K562 (cell line): ENCODE results near the gene COL10A1.

ENCODE experiments used
- CBX5 ChIP-seq: IDR thresholded peaks from 2 replicates; pipeline ENCODE4 v1.6.1; 2014; ENCODE audit warnings: low read depth, borderline replicate concordance
- CTCF ChIP-seq, 3 experiments: IDR thresholded peaks in 2 of 3; conservative IDR thresholded peaks in 1 of 3; 2 replicates each; pipeline ENCODE4 v1.5.1; 2011 to 2012; ENCODE audit warnings: low read length in 3 of 3, mild to moderate bottlenecking in 3 of 3, control low read depth in 2 of 3, improper control_type of control experiment in 1 of 3, inconsistent platforms in 1 of 3, low read depth in 1 of 3, mixed read lengths in 1 of 3, moderate library complexity in 1 of 3; ENCODE audit not compliant: insufficient read depth in 2 of 3
- EP300 ChIP-seq: IDR thresholded peaks from 2 replicates; pipeline ENCODE4 v1.6.1; 2012; ENCODE audit warnings: low read length, improper control_type of control experiment
- MAZ ChIP-seq, 2 experiments: fragments of 450-650 bp in 1 of 2; sonication (generic) in 1 of 2; formaldehyde crosslinking; IDR thresholded peaks in 1 of 2; conservative IDR thresholded peaks in 1 of 2; 2 replicates each; pipeline versions ENCODE4 v1.4.0 to v1.5.0; 2020; ENCODE audit warnings: mild to moderate bottlenecking in 1 of 2, missing genetic modification reagents in 1 of 2
- PML ChIP-seq: IDR thresholded peaks from 2 replicates; pipeline ENCODE4 v1.6.1; 2012; ENCODE audit warnings: low read length, inconsistent platforms
- POLR2A ChIP-seq: fragments of 450-650 bp; conservative IDR thresholded peaks from 2 replicates; pipeline ENCODE4 v1.6.1; 2016
- RAD21 ChIP-seq, 2 experiments: fragments of 250-450 bp in 1 of 2; fragments of 450-650 bp in 1 of 2; sonication (Bioruptor Pico) in 1 of 2; formaldehyde crosslinking in 1 of 2; IDR thresholded peaks in 1 of 2; conservative IDR thresholded peaks in 1 of 2; 2 replicates each; pipeline versions ENCODE4 v1.4.0 to v1.8.0; 2020 to 2022; ENCODE audit warnings: mild to moderate bottlenecking in 2 of 2, moderate library complexity in 1 of 2
- TCF7 ChIP-seq: sonication (generic); IDR thresholded peaks from 2 replicates; pipeline ENCODE4 v1.6.1; 2016; ENCODE audit warnings: antibody characterized with exemption, borderline replicate concordance
- ZFX ChIP-seq: sonication (generic); formaldehyde crosslinking; IDR thresholded peaks from 2 replicates; pipeline ENCODE4 v1.8.0; 2022; ENCODE audit warnings: mild to moderate bottlenecking, missing genetic modification reagents, moderate library complexity
- ZNF274 ChIP-seq: IDR thresholded peaks from 2 replicates; pipeline ENCODE4 v1.6.1; 2011; ENCODE audit warnings: low read depth, mild to moderate bottlenecking, low read length, moderate library complexity, borderline replicate concordance
- TF ChIP-seq, protein P1 (sequence below): fragments of 200-800 bp; sonication (Bioruptor generic); IDR thresholded peaks from 2 replicates; pipeline ENCODE4 v1.6.1; 2017; ENCODE audit warnings: missing genetic modification characterization, missing compliant biosample characterization
- TF ChIP-seq, protein P2 (sequence below): sonication (generic); formaldehyde crosslinking; IDR thresholded peaks from 2 replicates; pipeline ENCODE4 v1.8.0; 2022; ENCODE audit warnings: missing genetic modification reagents, mild to moderate bottlenecking, borderline replicate concordance

- TF ChIP-seq POLR2A (no peak), CTCF (IDR thresholded peaks at IDR 0.05 in 2 of 3, conservative IDR thresholded peaks at IDR 0.05 in 1 of 3; ENCODE audit: insufficient read depth in 2 of 3, low read depth in 1 of 3, low read length in 3 of 3) (no peak), CBX5 (no peak), ZNF274 (no peak), RAD21 (CRISPR knock-in tag; conservative IDR thresholded peaks at IDR 0.05 in 1 of 2, IDR thresholded peaks at IDR 0.05 in 1 of 2) (no peak), TCF7 (no peak), EP300 (no peak), MAZ (CRISPR knock-in tag; conservative IDR thresholded peaks at IDR 0.05 in 1 of 2, IDR thresholded peaks at IDR 0.05 in 1 of 2) (no peak), PML (no peak), ZFX (no peak)
- TF ChIP-seq, protein P1, sequence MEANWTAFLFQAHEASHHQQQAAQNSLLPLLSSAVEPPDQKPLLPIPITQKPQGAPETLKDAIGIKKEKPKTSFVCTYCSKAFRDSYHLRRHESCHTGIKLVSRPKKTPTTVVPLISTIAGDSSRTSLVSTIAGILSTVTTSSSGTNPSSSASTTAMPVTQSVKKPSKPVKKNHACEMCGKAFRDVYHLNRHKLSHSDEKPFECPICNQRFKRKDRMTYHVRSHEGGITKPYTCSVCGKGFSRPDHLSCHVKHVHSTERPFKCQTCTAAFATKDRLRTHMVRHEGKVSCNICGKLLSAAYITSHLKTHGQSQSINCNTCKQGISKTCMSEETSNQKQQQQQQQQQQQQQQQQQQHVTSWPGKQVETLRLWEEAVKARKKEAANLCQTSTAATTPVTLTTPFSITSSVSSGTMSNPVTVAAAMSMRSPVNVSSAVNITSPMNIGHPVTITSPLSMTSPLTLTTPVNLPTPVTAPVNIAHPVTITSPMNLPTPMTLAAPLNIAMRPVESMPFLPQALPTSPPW (CRISPR knock-in tag), result no peak
- TF ChIP-seq, protein P2, sequence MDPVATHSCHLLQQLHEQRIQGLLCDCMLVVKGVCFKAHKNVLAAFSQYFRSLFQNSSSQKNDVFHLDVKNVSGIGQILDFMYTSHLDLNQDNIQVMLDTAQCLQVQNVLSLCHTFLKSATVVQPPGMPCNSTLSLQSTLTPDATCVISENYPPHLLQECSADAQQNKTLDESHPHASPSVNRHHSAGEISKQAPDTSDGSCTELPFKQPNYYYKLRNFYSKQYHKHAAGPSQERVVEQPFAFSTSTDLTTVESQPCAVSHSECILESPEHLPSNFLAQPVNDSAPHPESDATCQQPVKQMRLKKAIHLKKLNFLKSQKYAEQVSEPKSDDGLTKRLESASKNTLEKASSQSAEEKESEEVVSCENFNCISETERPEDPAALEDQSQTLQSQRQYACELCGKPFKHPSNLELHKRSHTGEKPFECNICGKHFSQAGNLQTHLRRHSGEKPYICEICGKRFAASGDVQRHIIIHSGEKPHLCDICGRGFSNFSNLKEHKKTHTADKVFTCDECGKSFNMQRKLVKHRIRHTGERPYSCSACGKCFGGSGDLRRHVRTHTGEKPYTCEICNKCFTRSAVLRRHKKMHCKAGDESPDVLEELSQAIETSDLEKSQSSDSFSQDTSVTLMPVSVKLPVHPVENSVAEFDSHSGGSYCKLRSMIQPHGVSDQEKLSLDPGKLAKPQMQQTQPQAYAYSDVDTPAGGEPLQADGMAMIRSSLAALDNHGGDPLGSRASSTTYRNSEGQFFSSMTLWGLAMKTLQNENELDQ (CRISPR knock-in tag), result no peak
Observed at GRCh38 chr6:116127771-116128493, 2.0 kb upstream of the COL10A1 start.
